A549 (cell line): ENCODE data around the gene WDR49.

Source experiments
- EP300 ChIP-seq, 2 experiments: fragments of >200 bp; sonication (Bioruptor Twin); formaldehyde crosslinking; IDR thresholded peaks; 2 replicates in 1 of 2; 3 replicates in 1 of 2; pipeline ENCODE4 v1.6.1; 2016 to 2017
- MAZ ChIP-seq: fragments of 150-350 bp; IDR thresholded peaks from 2 replicates; pipeline ENCODE4 v1.6.1; 2014; ENCODE audit warnings: antibody characterized with exemption, low read depth, low read length, borderline replicate concordance
- POLR2A ChIP-seq: IDR thresholded peaks from 2 replicates; pipeline ENCODE4 v1.6.1; 2012; ENCODE audit warnings: mild to moderate bottlenecking, low read length
- RCOR1 ChIP-seq: fragments of 150-350 bp; IDR thresholded peaks from 2 replicates; pipeline ENCODE4 v1.6.1; 2014; ENCODE audit warnings: antibody characterized with exemption, low read length, low read depth
- RNF2 ChIP-seq: fragments of 200-600 bp; sonication (generic); IDR thresholded peaks from 2 replicates; pipeline ENCODE4 v1.6.1; 2016; ENCODE audit warnings: low read depth, mild to moderate bottlenecking, antibody characterized with exemption, moderate library complexity, borderline replicate concordance
- ZC3H11A ChIP-seq: fragments of 450-650 bp; IDR thresholded peaks from 2 replicates; pipeline ENCODE4 v1.6.1; 2014; ENCODE audit warnings: antibody characterized with exemption, mild to moderate bottlenecking
- TF ChIP-seq, protein P1 (sequence below): fragments of 150-350 bp; IDR thresholded peaks from 2 replicates; pipeline ENCODE4 v1.6.1; 2014; ENCODE audit warnings: low read depth, mild to moderate bottlenecking, low read length
- TF ChIP-seq, protein P2 (sequence below): fragments of >200 bp; sonication (Bioruptor Twin); formaldehyde crosslinking; IDR thresholded peaks from 3 replicates; pipeline ENCODE4 v1.5.1; 2016

DNA sequence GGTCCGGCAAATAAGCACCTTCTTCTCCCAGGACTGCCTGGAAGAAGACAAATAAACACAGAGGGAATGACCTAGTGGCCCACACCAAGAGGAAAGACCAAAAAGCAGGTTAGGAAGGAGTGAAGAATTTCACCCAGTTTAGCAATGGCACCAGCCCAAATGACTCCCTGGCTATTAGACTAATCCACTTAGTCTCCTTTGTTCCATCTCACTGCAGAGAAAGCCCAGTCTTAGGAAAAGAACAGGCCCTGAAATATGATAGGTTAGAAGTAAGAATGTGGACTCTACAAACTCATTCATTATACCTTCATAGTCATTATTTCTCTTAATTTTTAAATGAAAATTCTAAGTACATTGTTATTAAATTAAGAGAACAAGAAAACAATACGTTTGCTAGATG lies 203.1 kb downstream of the WDR49 start:
- TF ChIP-seq POLR2A (no peak), EP300 (IDR thresholded peaks at IDR 0.05) (no peak), MAZ (no peak), RNF2 (no peak), RCOR1 (no peak), ZC3H11A (no peak)
- TF ChIP-seq, protein P1, sequence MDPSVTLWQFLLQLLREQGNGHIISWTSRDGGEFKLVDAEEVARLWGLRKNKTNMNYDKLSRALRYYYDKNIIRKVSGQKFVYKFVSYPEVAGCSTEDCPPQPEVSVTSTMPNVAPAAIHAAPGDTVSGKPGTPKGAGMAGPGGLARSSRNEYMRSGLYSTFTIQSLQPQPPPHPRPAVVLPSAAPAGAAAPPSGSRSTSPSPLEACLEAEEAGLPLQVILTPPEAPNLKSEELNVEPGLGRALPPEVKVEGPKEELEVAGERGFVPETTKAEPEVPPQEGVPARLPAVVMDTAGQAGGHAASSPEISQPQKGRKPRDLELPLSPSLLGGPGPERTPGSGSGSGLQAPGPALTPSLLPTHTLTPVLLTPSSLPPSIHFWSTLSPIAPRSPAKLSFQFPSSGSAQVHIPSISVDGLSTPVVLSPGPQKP: no peak
- TF ChIP-seq, protein P2, sequence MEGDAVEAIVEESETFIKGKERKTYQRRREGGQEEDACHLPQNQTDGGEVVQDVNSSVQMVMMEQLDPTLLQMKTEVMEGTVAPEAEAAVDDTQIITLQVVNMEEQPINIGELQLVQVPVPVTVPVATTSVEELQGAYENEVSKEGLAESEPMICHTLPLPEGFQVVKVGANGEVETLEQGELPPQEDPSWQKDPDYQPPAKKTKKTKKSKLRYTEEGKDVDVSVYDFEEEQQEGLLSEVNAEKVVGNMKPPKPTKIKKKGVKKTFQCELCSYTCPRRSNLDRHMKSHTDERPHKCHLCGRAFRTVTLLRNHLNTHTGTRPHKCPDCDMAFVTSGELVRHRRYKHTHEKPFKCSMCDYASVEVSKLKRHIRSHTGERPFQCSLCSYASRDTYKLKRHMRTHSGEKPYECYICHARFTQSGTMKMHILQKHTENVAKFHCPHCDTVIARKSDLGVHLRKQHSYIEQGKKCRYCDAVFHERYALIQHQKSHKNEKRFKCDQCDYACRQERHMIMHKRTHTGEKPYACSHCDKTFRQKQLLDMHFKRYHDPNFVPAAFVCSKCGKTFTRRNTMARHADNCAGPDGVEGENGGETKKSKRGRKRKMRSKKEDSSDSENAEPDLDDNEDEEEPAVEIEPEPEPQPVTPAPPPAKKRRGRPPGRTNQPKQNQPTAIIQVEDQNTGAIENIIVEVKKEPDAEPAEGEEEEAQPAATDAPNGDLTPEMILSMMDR: no peak
